GM18868 (cell line): Measurements from ENCODE around the gene FRY.

Experiments
- ATAC-seq: cut with Tn5 transposase; IDR thresholded peaks from one replicate; pipeline ENCODE4 v1.9.1; 2021; ENCODE audit warnings: mild to moderate bottlenecking, moderate library complexity; ENCODE audit not compliant: unreplicated experiment

The FRY gene

DNA sequence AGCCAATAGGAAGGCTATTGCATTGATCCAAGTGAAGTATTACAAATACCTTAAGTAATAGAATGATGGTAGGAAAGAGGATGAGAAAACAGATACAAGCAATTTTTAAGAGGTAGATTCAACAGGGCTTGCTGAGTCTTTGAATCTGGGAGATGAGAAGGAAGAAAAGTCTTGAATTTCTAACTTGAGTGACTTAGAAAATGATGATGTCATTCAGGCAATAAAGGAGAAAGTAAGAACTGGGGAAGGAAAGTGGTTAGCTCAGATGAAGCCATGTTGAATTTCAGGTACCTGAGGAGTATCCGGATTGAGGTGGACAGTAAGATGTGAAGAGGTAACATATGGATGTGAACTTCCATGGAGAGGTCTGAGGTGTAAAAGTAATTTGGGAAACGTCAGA is 15.5 kb upstream of the FRY start:
- no peak for ATAC-seq

DNA sequence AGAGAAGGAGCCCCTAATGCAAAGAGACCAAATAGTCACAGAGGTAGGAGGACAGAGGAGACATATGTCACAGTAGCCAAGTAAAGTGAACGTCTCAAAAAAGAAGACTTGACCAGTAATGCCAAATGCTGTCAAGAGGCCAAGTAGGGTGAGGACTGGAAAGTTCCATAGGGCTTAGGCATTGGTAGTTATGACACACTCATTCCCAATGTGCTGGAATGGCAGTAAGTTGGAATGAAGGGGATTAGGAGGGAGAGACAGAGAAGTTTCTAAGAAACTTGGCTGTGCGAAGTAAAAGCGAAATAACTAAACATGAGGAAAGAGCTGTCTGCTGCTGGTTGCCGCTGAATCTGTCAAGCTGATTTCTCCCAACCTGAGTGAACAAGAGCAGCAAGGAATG is 14.9 kb upstream of the FRY start:
- no peak for ATAC-seq

- no peak for ATAC-seq
Observed at GRCh38 chr13:32017474-32017873, 14.1 kb upstream of the FRY start.

- ATAC-seq: peak; percentile 93
Observed at GRCh38 chr13:32019612-32020233, 11.9 kb upstream of the FRY start.

- no peak for ATAC-seq
Observed at GRCh38 chr13:32021785-32022184, 9.8 kb upstream of the FRY start.

- no peak for ATAC-seq
Observed at GRCh38 chr13:32022311-32022710, 9.3 kb upstream of the FRY start.

DNA sequence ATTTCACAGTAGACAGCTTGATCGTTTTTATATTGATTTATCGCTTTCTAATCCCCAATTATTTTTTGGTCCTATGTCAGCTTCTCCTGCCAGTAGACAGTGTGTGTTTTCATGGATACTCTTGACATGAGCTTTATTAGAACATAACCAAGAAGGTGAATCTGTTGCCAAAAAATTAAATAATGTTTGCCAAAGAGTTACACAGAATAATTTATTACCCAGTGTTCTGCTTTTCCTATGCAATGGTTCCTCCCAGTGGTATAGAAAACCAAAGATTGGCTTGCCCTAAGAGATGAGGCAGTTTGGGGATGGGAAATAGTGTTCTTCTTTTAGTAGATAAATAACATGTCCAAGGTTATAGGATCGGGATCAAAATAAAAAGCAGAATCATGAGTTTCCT is 8.5 kb upstream of the FRY start:
- ATAC-seq: no peak

DNA sequence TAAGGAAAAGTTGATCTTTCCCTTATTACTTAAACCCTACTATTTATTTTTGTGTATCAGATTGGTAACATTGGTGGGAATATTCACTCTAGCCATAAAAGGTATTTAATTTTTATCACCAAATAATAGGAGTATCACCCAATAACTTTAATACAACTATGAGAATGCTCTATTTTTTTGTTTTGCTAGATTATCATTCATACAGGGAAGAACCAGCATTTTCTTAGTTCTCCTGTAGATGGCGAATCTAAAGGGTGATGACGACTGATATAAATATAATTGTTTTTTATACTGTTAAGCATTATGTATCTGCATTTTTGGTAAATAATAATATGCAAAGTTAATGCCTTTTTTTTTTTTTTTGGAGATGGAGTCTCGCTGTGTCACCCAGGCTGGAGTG is 7.9 kb upstream of the FRY start:
- no peak for ATAC-seq

GRCh38 chr13:32024750-32025149 is 6.8 kb upstream of the FRY start:
- no peak for ATAC-seq

GRCh38 chr13:32025730-32026129 is 5.8 kb upstream of the FRY start:
- no peak for ATAC-seq

DNA sequence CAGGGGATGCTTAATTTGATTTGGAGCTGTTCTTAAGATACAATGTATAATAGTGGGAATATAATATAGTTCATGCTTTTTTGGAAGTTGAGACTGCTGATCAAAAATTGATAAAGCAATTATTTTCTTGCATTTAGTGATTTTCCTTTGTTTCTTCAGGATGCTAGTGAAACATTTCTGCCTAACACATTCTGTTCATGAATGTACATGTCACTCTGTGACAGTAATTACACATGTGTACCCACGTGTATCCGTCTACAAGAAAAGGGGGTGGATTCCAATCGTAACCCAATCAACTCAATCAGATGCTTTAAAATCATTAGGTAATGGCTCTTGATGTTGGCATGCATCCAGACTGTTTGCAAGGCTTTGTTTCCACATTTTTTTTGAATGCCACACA is 5.0 kb upstream of the FRY start:
- no peak for ATAC-seq

DNA sequence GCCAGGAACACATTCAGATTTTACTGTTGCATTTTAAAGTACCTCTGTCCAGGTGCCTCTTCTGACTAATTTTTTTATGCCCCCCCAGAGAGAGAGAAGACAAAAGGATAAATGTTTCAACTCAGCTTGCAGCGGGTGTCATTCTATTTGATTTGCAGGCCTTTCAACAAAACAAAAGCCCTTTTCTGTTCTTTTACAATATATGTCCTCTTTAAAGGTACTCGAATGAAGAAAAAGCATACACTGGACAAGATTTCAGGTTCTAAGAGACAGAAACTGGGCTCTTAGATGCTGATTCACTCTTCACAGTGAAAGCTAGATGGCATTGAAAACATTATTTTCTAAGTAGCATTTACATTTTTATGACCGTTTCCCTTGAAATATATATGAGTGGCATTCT is 2.9 kb upstream of the FRY start:
- ATAC-seq: no peak

DNA sequence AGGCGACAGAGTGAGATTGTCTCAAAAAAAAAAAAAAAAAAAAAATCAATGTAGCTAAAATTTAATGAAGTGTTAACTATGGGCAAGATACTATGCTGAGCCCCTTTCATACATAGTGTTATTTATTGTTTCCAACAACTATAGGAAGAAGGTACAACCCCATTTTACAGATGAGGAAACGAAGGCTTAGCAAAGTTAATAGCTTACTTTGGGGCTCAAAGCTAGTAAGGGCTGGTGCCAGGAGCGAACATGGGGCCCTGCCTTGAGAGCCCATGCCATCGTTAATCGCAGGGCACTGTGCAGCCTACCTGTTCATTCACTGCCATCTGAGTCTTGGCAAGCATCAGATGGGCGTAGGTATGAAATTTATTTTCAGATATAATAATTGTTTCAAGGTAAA is 1.9 kb upstream of the FRY start:
- ATAC-seq: no peak

GRCh38 chr13:32031815-32032370 is 319 bp downstream of the FRY start:
- ATAC-seq: no peak

GRCh38 chr13:32032759-32033158 is 1.2 kb downstream of the FRY start:
- no peak for ATAC-seq

- no peak for ATAC-seq
Observed at GRCh38 chr13:32033744-32034143, 2.2 kb downstream of the FRY start.

- ATAC-seq: no peak
Observed at GRCh38 chr13:32035716-32036115, 4.1 kb downstream of the FRY start.

DNA sequence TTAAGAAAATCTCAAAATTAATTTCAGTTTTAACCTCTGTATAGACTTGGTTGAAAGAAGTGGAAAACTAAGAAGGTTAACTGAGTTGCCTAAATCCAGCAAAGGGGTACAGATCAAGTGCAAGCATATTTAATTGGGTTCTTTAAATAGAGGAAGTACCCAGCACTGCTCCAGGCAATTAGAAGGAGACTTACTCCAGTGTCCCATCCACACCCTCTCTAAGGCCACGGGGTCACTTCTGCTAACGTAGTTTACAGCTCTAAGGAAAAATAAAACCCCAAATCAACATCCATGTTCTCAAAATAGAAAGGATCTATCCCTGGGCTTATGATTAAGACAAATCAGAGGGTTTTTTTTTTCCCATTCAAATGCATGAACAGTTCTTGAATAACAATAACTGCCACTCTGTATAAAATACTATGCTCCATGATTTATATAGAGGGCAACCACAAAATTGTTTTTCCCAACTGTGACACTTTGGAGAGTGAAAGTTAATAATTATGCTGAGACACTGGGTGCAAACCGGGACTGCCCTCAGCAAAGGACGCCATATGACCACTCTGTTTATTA is 4.6 kb downstream of the FRY start:
- ATAC-seq: no peak

- no peak for ATAC-seq
Observed at GRCh38 chr13:32036757-32037156, 5.2 kb downstream of the FRY start.

GRCh38 chr13:32037471-32037870 is 5.9 kb downstream of the FRY start:
- ATAC-seq: no peak

DNA sequence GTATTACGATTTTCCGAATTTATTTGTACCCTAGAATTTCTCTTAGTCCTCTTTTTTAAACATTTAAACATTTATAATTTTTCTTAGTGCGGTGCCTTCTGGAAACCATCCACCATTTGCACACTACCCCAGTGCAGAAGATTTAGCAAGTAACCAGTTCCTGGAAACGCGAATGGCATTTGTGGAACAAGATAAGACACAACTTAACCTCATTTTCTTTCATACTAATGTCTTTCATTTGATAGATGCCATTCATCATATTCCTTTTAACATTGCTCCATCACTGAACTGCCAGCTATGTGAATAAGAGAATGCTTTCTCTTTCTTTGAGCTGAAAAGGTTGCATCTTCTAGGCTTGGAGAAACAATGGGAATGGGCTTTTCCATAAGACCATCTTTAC is 6.8 kb downstream of the FRY start:
- ATAC-seq: no peak

GRCh38 chr13:32039056-32039455 is 7.5 kb downstream of the FRY start:
- no peak for ATAC-seq

DNA sequence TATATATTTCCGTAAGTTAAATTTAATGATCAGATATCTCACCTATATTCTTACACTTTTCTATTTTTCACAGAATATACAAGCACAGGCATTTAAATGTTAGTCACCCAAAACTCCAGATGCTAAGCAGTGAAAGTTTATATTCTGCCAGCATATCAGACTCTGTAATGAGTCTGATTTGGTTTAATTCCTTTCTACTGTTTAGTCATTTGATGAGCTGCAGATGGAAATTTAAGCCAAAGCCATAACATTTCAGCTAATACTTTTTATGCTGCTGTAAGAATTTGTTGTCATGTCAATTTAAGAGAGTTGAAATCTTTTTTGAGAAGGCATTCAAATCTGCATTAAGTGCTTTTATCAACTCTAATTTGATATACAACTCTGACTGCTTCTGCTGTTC is 8.0 kb downstream of the FRY start:
- no peak for ATAC-seq
